ENCODE results near the gene FAM217B. TPM values are rescaled to one million over a fixed set of nuclear protein-coding genes. Genes with fewer than 3 reads are reported as not detected.

FAM217B gene, protein sequence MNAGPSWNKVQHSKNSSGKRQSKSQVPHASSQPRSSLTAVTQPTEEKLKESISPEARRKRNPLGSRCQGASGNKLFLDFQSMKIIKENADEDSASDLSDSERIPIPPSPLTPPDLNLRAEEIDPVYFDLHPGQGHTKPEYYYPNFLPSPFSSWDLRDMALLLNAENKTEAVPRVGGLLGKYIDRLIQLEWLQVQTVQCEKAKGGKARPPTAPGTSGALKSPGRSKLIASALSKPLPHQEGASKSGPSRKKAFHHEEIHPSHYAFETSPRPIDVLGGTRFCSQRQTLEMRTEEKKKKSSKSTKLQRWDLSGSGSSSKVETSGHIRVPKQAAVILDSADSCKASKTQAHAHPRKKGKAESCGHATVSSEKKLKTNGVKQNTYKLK
- total RNA-seq: 6.9 and 11.4 TPM in 2 replicates

DNA sequence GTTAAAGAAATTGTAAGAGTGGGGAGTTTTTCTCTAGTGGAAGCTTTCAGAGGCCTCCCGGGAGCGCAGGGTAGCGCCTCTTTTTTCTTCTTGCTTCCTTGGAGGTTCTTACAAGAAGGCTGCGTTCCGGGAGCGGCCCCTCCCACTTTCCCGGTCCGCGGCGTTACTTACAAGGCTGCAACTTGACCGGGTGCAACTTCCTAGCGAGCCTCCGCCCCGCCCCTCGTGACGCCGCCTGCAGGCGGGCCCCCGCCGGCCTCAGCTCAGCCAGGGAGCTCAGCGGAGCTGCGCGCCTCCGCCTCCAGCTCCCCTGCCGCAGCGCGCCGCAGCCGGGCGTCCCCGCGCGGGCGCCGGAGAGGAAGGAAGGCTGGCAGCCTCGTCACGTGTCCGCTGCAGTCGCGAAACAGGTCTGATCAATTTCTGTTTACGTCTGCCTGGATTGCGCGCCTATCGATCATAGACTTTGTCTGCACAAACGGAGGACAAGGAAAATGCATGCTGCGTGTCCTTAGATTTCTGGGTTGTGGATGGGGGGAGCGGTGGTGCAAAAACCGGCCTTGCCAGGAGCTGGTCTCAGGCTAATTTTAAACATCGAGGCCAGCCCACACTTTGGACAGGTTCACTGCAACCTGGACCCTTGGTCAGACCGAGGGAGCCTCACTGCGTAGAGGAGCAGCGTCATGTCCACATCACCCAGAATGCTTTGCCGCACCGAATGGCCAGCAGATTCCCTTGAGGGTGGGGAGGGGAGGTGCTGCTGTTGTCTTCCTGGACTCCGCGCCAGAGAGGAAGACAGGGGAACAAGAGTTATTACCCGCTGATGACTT lies at the start of gene FAM217B, which contains the start of gene PPP1R3D:
Gene FAM217B (plus strand): TSS at position 261 of the 827 bp plus-strand sequence. CDS start 3,555 bp downstream, outside the sequence.
Gene PPP1R3D (minus strand): TSS at position 177 of the 827 bp plus-strand sequence. CDS start 374 bp downstream, outside the sequence.

DNA sequence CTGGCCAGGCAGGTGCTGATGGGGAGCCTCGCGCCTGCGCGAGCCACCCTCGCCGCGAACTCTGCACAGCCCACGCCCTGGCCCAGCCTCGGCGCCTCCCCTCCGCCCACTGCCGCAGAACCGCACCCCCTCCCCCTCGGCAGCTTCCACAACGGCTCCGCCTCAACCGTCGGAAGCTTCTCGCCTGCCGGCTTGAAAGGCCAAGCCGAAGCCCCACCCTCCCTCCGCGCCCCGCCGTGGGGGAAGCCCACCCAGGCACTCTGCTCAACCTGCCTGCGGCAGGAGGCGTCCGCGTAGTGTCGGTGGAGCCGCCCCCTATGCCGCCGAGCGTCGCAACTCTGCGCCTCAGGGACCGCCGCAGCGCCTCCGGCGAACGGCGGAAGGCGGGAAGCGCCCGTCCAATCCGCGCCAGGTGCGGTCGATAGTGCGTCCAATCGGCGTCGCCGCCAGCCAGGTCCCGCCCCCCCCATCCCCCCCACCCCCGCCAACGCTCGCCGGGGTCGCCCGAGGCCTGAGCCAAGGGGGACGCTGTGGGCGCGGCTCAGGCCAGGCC lies 6.8 kb upstream of the FAM217B start, which contains the start of gene SYCP2:
Gene SYCP2 (minus strand): TSS at position 342 of the 553 bp plus-strand sequence. CDS start 11,224 bp downstream, outside the sequence.

DNA sequence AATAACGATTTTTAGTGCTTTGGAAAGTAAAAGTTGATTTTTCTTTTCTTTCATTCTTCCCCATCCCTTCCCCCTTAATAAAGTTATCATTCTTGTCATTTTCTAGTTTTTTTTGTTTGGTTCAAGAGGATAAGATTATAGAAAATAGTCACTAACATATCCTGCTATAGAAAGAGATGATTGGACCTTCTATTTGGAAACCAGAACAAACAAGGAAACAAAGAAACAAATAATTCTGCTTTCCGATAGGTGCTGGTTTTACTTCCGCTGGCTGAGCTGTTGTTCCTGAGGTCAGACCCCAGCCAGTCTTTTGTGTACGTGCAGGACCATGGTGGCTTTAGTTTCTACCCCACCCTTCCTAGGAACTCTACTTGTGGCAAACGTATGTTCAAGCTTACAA lies 17.9 kb downstream of the FAM217B start, which contains the start of gene CDH26:
Gene CDH26 (plus strand): TSS at position 301 of the 400 bp plus-strand sequence. CDS start 304 bp downstream, outside the sequence.

Other genes with a start within 250 kb of the FAM217B start
- gene SYCP2, start 6.8 kb upstream of the FAM217B start, total RNA-seq: 0.14 and 0.21 TPM in 2 replicates
- gene PPP1R3D, start 84 bp upstream of the FAM217B start, total RNA-seq: 8.8 and 10.9 TPM in 2 replicates
- gene CDH26, start 18.0 kb downstream of the FAM217B start, total RNA-seq: 1.2 and 2.0 TPM in 2 replicates